ENCODE measurements around the gene SEMA6A.

SEMA6A gene

GRCh38 chr5:116469631-116470030 is 105.0 kb downstream of the SEMA6A start:
- ChIA-PET CTCF (interaction anchor here (1.5 kb wide), 1 partner anchor 14 kb away, joined by 3 read pairs; no protein-coding TSS in a partner anchor), POLR2A (no interaction called here)
- TF ChIP-seq CTCF (IDR thresholded peaks at IDR 0.05; ENCODE audit: insufficient read depth, low read length, missing control alignments), result no peak
- DNase-seq (ENCODE audit: low read depth, low spot score), result no peak
- no peak overlapping the region for H3K4me3 ChIP-seq (ENCODE audit: low read depth, low read length)

GRCh38 chr5:116468583-116468982 is 106.0 kb downstream of the SEMA6A start:
- CTCF ChIA-PET, result interaction anchor here (1.5 kb wide), 1 partner anchor 13 kb away, joined by 3 read pairs; no protein-coding TSS in a partner anchor
- H3K4me3 ChIP-seq (ENCODE audit: low read depth, low read length), result no peak overlapping the region
- DNase-seq (ENCODE audit: low read depth, low spot score), result no peak
- POLR2A ChIA-PET, result no interaction called here
- TF ChIP-seq CTCF (IDR thresholded peaks at IDR 0.05; ENCODE audit: insufficient read depth, low read length, missing control alignments), result no peak

GRCh38 chr5:116467465-116467843 is 107.2 kb downstream of the SEMA6A start:
- H3K4me3 ChIP-seq (ENCODE audit: low read depth, low read length), result no peak overlapping the region
- TF ChIP-seq CTCF (IDR thresholded peaks at IDR 0.05; ENCODE audit: insufficient read depth, low read length, missing control alignments), result no peak
- DNase-seq (ENCODE audit: low read depth, low spot score), result no peak
- ChIA-PET CTCF (no interaction called here), POLR2A (no interaction called here)

GRCh38 chr5:116466727-116467464 is 107.7 kb downstream of the SEMA6A start:
- ChIA-PET POLR2A (no interaction called here), CTCF (no interaction called here)
- DNase-seq (ENCODE audit: low read depth, low spot score), result no peak
- no peak overlapping the region for H3K4me3 ChIP-seq (ENCODE audit: low read depth, low read length)
- TF ChIP-seq CTCF (IDR thresholded peaks at IDR 0.05; ENCODE audit: insufficient read depth, low read length, missing control alignments), result no peak

- ChIA-PET CTCF (no interaction called here), POLR2A (no interaction called here)
- no peak for TF ChIP-seq CTCF (IDR thresholded peaks at IDR 0.05; ENCODE audit: insufficient read depth, low read length, missing control alignments)
- no peak overlapping the region for H3K4me3 ChIP-seq (ENCODE audit: low read depth, low read length)
- DNase-seq (ENCODE audit: low read depth, low spot score), result no peak
Observed at GRCh38 chr5:116465411-116465810, 109.2 kb downstream of the SEMA6A start.

- TF ChIP-seq CTCF (IDR thresholded peaks at IDR 0.05; ENCODE audit: insufficient read depth, low read length, missing control alignments), result no peak
- CTCF ChIA-PET, result no interaction called here
- POLR2A ChIA-PET, result no interaction called here
- no peak for DNase-seq (ENCODE audit: low read depth, low spot score)
- H3K4me3 ChIP-seq (ENCODE audit: low read depth, low read length), result no peak overlapping the region
Observed at GRCh38 chr5:116464144-116464708, 110.4 kb downstream of the SEMA6A start.

All from AG04449 (cell line).